Measurements from ENCODE around the gene GPS1.
A peak's percentile ranks its signal among the peaks of the same experiment; 100 is the strongest.

Gene GPS1

DNA sequence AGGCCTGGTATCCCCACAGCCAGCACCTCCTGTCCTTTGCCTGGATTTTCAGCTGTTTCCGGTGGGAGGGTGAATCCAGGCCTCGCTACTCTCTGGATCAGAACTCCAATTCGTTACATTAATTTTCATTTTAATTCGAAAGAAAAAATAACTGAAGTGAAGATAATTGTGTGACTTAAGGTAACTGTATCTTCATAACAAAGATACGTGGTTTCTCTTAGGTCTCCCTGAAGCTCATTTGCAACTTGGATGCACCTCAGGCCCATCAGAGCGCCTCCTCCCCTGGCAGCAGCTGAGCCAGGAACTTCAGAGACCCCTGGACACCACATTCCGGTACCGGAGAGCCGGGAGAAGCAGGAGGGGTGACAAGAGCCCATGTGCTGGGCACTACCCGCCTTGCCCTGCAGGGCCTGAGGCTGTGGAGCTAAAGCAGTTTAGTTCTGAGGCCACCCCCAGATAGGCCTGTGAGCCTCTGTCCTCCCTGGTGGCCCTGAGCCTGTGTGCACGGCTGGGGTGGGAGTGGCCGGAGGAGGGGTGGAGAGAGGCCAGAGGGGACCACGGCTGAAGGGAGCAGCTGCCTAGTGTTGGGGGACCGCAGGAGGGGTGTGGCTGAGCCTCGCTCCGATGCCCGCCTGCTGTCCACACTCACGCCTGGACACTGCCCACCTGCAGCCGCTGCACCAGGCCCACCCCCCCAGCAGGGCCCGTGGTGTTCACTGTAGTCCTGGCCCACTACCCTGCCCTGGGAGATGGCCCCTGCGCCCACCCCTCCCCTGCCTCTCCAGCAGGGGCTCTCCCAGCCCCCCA lies 25.3 kb downstream of the GPS1 start:
- H3K27ac ChIP-seq, result no peak overlapping the region
- no peak for TF ChIP-seq Cebpa-rat (IDR thresholded peaks at IDR 0.05)

DNA sequence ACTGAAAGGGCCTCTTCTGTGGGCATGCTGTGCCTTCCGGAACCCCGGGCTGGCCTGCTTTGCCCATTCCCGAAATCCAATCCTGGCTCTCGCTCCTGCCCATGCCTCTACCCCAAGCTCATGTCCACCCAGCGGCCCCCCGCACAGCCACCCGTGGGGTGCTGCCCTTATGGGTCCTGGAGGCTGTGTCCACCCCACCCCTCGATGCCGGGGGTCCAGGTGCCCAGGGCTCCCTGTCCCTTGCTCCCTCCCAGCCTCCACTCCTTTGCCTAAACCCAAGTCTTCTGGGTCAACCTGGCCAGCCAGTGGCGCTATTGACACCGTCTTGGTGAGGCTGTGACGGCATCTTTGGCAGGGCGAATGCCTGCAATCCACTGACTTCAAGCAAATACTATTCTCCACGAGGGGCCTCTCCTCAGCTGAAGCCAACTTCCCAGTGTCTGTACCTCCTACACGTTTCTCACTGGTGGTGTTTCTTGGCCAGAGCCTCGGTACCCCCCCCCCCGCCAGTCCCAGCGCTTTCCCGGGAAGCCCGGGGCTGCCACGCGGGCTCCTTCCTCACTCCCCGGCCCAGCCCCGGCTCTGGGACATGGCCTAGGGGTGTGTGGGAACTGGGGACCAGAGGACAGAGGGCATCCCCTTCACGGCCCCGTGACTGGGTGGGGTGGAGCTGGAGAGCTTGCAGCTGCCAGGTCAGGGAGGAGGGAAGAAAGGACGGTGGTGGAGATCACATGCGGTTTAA lies 26.1 kb downstream of the GPS1 start:
- Histone ChIP-seq H3K4me3 (no peak overlapping the region), H3K4me1 (peaks cover 0 to 39% (median 14%) of the 10 kb centered on the region in 10 experiments; a peak in 11 of 20 replicates), H4K20me1 (peaks cover 0 to 65% (median 55%) of the 10 kb centered on the region in 11 experiments; a peak in 19 of 22 replicates), H3K4me2 (no peak overlapping the region), H3K27ac (no peak overlapping the region), H3K27me3 (no peaks in the 10 kb centered on the region), H3K9ac (no peak overlapping the region), H3K9me3 (replicated peaks in 1 of 11) (no peaks in the 10 kb centered on the region), H3K36me3 (peaks cover 46 to 57% (median 51%) of the 10 kb centered on the region in 11 experiments)
- no peak for TF ChIP-seq Cebpa-rat (IDR thresholded peaks at IDR 0.05)

More for the DNA sequence above, 25.3 kb downstream of the GPS1 start:
- peaks cover 38 to 49% (median 43%) of the 10 kb centered on the region in 11 experiments for H3K36me3 ChIP-seq
- H3K9ac ChIP-seq, result 0 out of 22 replicates have a peak overlapping the region, but pooled peaks of 2 of the 11 experiments have one; percentile 8 to 26
- H3K27me3 ChIP-seq, result no peaks in the 10 kb centered on the region
- no peak overlapping the region for H3K4me3 ChIP-seq
- no peaks in the 10 kb centered on the region for H3K9me3 ChIP-seq (replicated peaks in 1 of 11)
- peaks cover 0 to 39% (median 14%) of the 10 kb centered on the region in 10 experiments; a peak in 11 of 20 replicates for H3K4me1 ChIP-seq
- peak overlapping the region in 5 of 11 experiments; percentile 10 to 55 (median 34); a peak in 7 of 22 replicates for H3K4me2 ChIP-seq
- H4K20me1 ChIP-seq, result peaks cover 0 to 57% (median 47%) of the 10 kb centered on the region in 11 experiments; a peak in 19 of 22 replicates

DNA sequence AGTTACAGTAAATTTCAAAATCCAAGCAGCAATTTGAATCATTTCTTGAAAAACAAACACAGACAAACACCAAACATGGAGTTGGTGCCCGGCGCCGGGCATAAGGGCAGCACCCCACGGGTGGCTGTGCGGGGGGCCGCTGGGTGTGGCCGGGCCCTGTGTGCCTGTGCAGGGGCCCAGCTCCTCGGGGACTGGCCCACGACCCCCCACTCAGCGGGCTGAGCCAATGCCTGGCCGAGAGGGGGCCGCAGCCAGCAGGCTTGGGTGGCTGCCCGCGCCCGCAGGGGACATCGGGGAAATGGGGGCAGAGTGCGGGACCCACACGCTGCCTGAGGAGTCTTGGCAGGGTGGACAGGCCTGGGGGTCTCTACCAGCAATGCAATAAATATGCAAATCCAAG lies 26.7 kb downstream of the GPS1 start:
- H4K20me1 ChIP-seq, result peaks cover 0 to 71% (median 61%) of the 10 kb centered on the region in 11 experiments; a peak in 19 of 22 replicates
- no peak for TF ChIP-seq Cebpa-rat (IDR thresholded peaks at IDR 0.05)
- no peak overlapping the region for H3K27ac ChIP-seq
- peaks cover 0 to 37% (median 14%) of the 10 kb centered on the region in 10 experiments; a peak in 11 of 20 replicates for H3K4me1 ChIP-seq
- H3K36me3 ChIP-seq, result peaks cover 53 to 63% (median 58%) of the 10 kb centered on the region in 11 experiments
- H3K9ac ChIP-seq, result no peak overlapping the region
- H3K27me3 ChIP-seq, result no peaks in the 10 kb centered on the region
- no peaks in the 10 kb centered on the region for H3K9me3 ChIP-seq (replicated peaks in 1 of 11)
- H3K4me3 ChIP-seq, result no peak overlapping the region
- H3K4me2 ChIP-seq, result no peak overlapping the region

DNA sequence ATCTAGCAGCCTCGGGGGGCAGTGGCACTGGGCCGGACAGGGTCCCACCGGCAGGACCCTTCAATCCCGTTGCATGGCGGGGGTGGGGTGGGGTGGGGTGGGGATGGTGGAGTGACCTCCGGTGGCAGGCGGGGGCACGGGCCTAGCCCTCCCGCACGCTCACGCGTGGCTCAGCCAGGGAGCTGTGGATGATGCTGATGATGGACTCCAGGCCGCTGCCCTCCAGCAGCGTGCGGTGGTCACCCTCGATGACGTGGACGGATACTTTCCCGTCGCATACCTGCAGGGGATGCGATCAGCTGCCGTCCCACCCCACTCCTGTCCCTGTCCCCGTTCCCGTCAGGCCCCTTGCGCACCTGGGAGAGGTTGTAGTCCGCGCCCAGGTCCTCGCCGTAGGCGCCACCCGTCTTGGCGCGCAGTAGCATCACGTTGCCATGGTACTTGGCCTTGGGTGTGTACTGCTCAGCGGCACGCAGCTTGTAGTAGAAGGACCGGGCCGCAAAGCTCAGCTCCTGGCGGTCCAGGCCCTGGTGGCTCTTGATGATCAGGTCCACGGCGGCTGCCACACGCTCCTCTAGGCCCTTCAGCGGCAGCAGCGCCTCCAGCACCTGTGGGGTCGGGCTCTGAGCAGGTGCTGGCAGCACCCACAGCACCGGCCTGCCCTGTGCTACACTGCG lies 27.4 kb downstream of the GPS1 start:
- Histone ChIP-seq H3K4me3 (no peak overlapping the region), H3K9ac (no peak overlapping the region), H4K20me1 (peaks cover 0 to 78% (median 68%) of the 10 kb centered on the region in 11 experiments; a peak in 20 of 22 replicates), H3K27me3 (no peaks in the 10 kb centered on the region), H3K4me1 (peaks cover 0 to 31% (median 14%) of the 10 kb centered on the region in 10 experiments; a peak in 11 of 20 replicates), H3K27ac (no peak overlapping the region), H3K36me3 (peaks cover 60 to 70% (median 65%) of the 10 kb centered on the region in 11 experiments), H3K4me2 (no peak overlapping the region), H3K9me3 (replicated peaks in 1 of 11) (no peaks in the 10 kb centered on the region)
- TF ChIP-seq Cebpa-rat (IDR thresholded peaks at IDR 0.05), result no peak

DNA sequence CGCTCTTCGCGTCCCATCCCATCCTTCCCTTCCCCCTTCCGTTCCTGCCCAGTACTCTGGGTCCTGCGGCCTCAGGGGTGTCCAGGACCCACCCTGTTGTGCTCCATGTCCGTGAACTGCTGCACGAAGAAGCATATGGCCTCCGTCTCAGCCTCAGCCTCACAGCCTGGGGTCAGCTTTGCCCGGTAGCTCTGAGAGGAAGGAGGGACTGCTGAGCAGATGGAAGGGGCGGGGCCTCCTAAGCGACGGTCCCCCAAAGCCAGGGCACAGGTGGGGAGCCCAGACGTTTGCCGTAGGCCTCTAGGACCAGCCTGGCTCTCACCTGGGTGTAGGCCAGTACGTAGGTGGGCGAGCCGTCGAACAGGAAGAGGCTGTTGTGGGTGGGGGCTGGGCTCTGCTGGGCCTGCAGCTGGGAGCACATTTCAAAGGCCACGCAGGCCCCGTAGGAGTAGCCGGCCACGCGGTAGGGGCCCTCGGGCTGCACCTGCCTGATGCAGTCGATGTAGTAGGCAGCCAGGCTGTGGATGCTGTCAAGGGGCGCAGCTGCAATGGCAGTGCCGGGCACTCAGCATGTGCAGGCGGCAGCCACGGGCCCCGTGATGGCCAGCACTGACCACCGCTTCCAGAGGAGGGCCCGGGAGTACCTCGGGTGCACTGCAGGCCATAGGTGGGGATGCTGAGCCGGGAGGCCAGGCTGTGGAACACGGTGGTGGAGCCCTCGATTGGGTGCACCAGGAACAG lies 28.5 kb downstream of the GPS1 start:
- no peak overlapping the region for H3K27ac ChIP-seq
- peaks cover 69 to 81% (median 76%) of the 10 kb centered on the region in 11 experiments for H3K36me3 ChIP-seq
- no peak overlapping the region for H3K4me3 ChIP-seq
- peaks cover 0 to 24% (median 14%) of the 10 kb centered on the region in 10 experiments; a peak in 11 of 20 replicates for H3K4me1 ChIP-seq
- H3K9ac ChIP-seq, result no peak overlapping the region
- TF ChIP-seq Cebpa-rat (IDR thresholded peaks at IDR 0.05), result no peak
- H3K27me3 ChIP-seq, result no peaks in the 10 kb centered on the region
- H3K4me2 ChIP-seq, result no peak overlapping the region
- peaks cover 0 to 89% (median 78%) of the 10 kb centered on the region in 11 experiments; a peak in 20 of 22 replicates for H4K20me1 ChIP-seq
- H3K9me3 ChIP-seq (replicated peaks in 1 of 11), result no peaks in the 10 kb centered on the region

DNA sequence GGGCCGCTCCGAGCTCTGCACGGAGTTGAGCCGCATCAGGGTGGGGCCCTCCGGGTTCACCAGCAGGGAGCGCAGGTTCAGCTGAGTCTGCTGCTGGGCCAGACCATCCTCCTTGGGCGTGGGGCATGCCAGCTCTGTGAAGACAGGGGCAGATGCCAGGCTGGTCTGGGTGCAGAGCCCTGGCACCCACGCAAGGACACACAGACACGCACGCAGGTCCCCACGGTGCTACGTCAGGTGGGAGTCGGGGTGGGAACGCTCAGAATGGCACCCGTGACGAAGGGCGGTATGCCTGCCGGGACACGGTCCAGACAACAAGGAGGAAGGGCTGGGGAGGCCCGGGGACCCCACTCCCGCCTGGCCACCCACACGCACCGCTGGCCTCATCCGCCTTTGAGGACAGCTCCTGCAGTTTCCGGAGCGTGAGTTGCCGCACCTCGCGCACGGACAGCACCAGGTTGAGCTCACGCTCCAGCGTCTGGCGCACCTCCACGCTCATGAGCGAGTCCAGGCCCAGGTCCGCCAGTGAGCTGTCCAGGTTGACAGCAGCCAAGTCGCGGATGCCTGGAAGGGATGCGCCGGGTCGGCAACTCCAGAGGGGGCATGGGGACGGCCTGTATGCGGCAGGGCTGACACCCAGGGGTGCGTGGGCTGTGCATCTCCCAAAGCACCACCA lies 29.2 kb downstream of the GPS1 start:
- Histone ChIP-seq H3K9me3 (replicated peaks in 1 of 11) (no peaks in the 10 kb centered on the region), H3K9ac (no peak overlapping the region), H3K36me3 (peaks cover 76 to 88% (median 83%) of the 10 kb centered on the region in 11 experiments), H4K20me1 (peaks cover 0 to 96% (median 86%) of the 10 kb centered on the region in 11 experiments; a peak in 20 of 22 replicates), H3K4me1 (peaks cover 0 to 17% (median 10%) of the 10 kb centered on the region in 10 experiments; a peak in 11 of 20 replicates), H3K27me3 (no peaks in the 10 kb centered on the region), H3K27ac (no peak overlapping the region), H3K4me2 (no peak overlapping the region), H3K4me3 (no peak overlapping the region)
- TF ChIP-seq Cebpa-rat (IDR thresholded peaks at IDR 0.05), result no peak

DNA sequence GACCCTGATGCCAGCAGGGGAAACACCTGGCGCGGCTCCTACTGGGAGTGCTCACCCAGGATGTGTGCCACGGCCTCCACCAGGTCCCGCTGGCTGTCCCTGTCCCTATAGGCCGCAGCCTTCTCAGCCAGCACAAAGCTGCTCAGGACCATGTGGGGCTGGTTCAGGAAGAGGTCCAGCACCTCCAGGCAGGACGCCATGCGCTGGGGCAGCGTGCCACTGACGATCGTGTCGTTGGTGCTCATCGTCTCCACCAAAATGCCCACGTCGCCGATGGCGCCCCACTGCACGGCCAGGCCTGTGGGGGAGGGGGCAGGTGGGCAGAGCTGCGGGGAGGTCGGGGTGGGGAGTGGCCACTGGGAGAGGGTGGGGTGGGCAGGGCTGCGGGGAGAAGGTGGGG lies 29.8 kb downstream of the GPS1 start:
- Histone ChIP-seq H3K4me1 (peaks cover 0 to 11% (median 5%) of the 10 kb centered on the region in 10 experiments; a peak in 9 of 20 replicates), H3K9ac (no peak overlapping the region), H3K27me3 (no peaks in the 10 kb centered on the region), H3K27ac (no peak overlapping the region), H3K4me2 (no peak overlapping the region), H4K20me1 (peaks cover 0 to 97% (median 92%) of the 10 kb centered on the region in 11 experiments; a peak in 20 of 22 replicates), H3K36me3 (peaks cover 83 to 94% (median 89%) of the 10 kb centered on the region in 11 experiments), H3K9me3 (replicated peaks in 1 of 11) (no peaks in the 10 kb centered on the region), H3K4me3 (no peak overlapping the region)
- TF ChIP-seq Cebpa-rat (IDR thresholded peaks at IDR 0.05), result no peak
